IPS-20b (cell line): ENCODE measurements around the gene AGBL4.

Experiments used
- H3K27ac ChIP-seq: one replicate; pipeline ENCODE4 v1.5.1; 2013; ENCODE audit warnings: low read length
- H3K27me3 ChIP-seq: 2 replicates; pipeline ENCODE4 v1.6.1; 2013; ENCODE audit warnings: mild to moderate bottlenecking, low read length, inconsistent platforms; ENCODE audit not compliant: insufficient read depth
- H3K36me3 ChIP-seq: 2 replicates; pipeline ENCODE4 v1.6.1; 2013; ENCODE audit warnings: low read depth, mild to moderate bottlenecking, inconsistent platforms, low read length, moderate library complexity; ENCODE audit not compliant: insufficient read depth
- H3K4me1 ChIP-seq: 2 replicates; pipeline ENCODE4 v1.6.1; 2013; ENCODE audit warnings: mild to moderate bottlenecking, control low read depth, inconsistent platforms, low read length, moderate library complexity; ENCODE audit not compliant: insufficient read depth
- H3K4me3 ChIP-seq: 2 replicates; pipeline ENCODE4 v1.5.1; 2013; ENCODE audit warnings: mild to moderate bottlenecking, low read length, inconsistent platforms
- H3K9ac ChIP-seq: 2 replicates; pipeline ENCODE4 v1.6.1; 2013; ENCODE audit warnings: low read depth, mild to moderate bottlenecking, inconsistent platforms, low read length, moderate library complexity
- H3K9me3 ChIP-seq: 2 replicates; pipeline ENCODE4 v1.6.1; 2013; ENCODE audit warnings: mild to moderate bottlenecking, low read depth, low read length, inconsistent platforms; ENCODE audit not compliant: insufficient read depth

AGBL4 gene

DNA sequence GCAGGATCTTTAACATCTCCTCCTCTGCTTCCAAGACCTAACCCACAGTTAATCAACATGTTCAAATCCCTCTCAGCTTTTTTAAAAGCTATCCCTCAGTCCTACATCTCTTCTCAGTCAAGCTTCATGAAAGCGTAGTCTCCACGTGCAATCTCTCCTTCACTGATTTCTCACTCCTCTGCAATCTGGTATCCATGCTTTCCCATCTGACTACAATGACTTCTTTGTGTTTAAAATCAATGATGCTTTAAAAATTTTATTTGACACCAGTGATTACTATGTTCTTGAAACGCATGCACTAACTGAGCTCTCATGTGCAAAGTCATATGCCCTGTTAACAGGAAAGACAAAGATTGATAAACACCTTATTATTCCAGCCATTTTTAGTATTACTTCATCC is 1179.6 kb downstream of the AGBL4 start:
- no peaks in the 10 kb centered on the region for H3K36me3 ChIP-seq
- no peaks in the 10 kb centered on the region for H3K27me3 ChIP-seq
- no peak overlapping the region for H3K4me3 ChIP-seq
- no peak overlapping the region for H3K9ac ChIP-seq
- H3K4me1 ChIP-seq: no peaks in the 10 kb centered on the region; the same call in 1 of the 2 replicates
- H3K27ac ChIP-seq: no peak overlapping the region
- H3K9me3 ChIP-seq: no peaks in the 10 kb centered on the region

DNA sequence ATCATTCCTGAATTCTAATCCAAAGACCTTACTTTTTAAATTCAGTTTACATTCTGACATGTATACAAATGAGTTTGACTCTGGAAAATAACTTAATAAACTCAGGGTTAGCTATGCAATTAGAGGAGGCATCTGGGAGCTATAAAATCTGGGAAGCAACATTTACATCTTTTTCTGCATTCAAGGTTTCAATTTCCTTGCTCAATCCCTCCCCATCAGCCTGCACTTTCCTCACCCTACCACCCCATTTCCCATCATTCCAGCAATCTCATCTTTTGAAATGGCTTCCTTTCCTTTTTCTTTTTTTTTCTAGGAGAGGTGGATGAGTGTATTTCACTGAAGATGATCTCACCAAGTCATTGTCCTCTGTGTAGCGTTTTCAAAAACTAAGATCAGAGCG is 1181.8 kb downstream of the AGBL4 start:
- Histone ChIP-seq H3K36me3 (no peaks in the 10 kb centered on the region), H3K4me3 (no peak overlapping the region), H3K27me3 (no peaks in the 10 kb centered on the region), H3K4me1 (no peaks in the 10 kb centered on the region), H3K27ac (no peak overlapping the region), H3K9ac (no peak overlapping the region), H3K9me3 (no peaks in the 10 kb centered on the region)

DNA sequence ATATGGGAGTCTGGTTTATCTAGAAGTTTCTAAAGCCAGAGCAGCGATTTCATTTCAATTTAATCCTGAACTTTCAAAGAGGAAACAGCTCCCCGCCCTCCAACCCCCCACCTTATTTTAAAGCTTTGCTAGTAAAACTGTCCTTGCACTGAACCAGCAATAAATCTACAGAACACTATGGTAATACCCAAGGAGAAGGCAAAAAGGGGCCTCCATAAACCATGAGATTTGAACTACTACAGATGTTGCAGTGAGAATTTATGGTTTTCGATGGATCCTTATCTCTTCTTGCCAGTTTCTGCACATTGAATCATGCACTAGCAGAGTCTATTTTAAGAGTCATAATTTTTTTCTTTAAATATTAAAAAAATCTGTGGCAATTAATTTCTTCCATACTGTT is 1182.3 kb downstream of the AGBL4 start:
- no peaks in the 10 kb centered on the region for H3K36me3 ChIP-seq
- H3K4me3 ChIP-seq: no peak overlapping the region
- H3K9ac ChIP-seq: no peak overlapping the region
- H3K4me1 ChIP-seq: no peaks in the 10 kb centered on the region
- H3K9me3 ChIP-seq: no peaks in the 10 kb centered on the region
- H3K27ac ChIP-seq: no peak overlapping the region
- no peaks in the 10 kb centered on the region for H3K27me3 ChIP-seq

DNA sequence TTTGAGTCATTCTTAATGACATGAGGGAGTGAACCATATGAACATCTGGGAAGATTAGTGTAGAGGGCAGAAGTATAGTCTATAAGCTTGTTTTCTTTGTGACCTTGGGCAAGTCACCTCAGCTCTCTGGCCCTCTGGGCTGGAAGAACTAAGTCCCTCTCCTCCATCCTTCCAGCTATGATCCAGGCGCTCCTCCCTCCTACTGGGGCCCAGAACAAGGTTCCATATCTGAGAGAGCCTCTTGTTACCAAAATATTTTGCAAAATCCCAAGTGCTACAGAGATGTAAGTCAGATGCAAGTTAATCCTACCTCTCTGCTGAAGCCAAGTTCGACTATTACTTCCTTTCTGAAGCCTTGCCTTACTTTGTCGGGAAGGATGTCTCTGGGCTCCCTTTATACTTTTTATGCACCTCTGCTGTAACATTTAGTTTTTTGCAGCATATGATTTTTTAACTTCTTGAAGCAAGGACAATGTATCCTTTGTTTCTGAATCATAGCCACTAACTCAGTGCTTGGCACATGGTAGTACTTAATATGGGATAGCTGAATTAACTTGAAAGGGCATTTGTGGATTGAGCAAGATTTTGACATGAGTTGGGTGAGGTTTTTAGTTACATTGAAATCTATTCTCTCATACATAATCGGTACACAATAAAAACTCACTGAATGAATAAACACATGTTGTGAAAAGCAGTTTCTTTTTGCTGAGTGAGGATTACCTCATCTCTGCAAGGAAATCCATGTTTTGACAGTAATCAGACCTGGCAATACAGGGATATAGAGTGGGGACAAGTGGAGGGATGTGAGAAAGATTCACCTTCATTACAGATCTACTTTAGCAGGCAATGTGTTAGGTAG is 1192.4 kb downstream of the AGBL4 start:
- no peaks in the 10 kb centered on the region for H3K4me1 ChIP-seq
- H3K36me3 ChIP-seq: no peaks in the 10 kb centered on the region
- no peak overlapping the region for H3K4me3 ChIP-seq
- H3K9me3 ChIP-seq: no peaks in the 10 kb centered on the region
- no peak overlapping the region for H3K27ac ChIP-seq
- no peaks in the 10 kb centered on the region for H3K27me3 ChIP-seq
- H3K9ac ChIP-seq: no peak overlapping the region

DNA sequence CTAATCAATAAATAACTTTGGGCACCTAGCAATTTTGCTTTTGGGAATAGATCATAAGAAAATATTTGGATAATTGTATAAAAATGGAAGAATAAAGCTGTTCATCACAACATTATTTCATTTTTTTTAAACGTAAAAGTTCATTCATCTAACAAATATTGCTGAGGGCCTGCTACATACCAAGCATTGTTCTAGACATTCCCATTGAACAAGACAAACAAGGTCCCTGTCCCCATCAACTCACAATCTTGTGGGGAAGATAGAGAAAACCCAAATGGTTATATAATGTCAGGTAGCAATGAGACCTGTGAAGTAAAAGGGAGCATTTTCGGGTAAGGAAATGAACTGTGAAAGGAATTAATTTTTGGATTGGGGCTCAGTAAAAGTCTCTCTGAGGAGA is 1193.0 kb downstream of the AGBL4 start:
- no peak overlapping the region for H3K4me3 ChIP-seq
- H3K36me3 ChIP-seq: no peaks in the 10 kb centered on the region
- H3K27ac ChIP-seq: no peak overlapping the region
- H3K4me1 ChIP-seq: no peaks in the 10 kb centered on the region
- H3K9ac ChIP-seq: no peak overlapping the region
- no peaks in the 10 kb centered on the region for H3K27me3 ChIP-seq
- no peaks in the 10 kb centered on the region for H3K9me3 ChIP-seq

DNA sequence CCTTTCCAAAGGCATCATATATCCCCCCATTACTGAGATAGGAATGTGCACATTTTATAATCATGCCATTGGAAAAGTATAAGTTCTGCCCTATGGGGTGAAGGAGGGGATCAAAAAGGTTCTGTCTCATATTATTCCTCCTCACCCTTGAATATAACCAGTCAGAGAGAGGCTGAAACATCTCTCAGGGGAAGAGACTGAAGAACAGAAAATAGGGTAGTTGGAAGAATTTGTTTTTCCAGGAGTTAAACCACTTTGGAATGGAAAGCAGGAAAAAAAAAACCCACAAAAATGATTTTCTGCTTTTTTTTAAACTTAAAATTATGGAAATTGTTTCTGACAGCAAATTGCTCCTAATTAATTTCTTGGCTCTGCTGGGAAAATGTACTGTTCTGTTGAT is 1194.3 kb downstream of the AGBL4 start:
- Histone ChIP-seq H3K36me3 (no peaks in the 10 kb centered on the region), H3K27me3 (no peaks in the 10 kb centered on the region), H3K9me3 (no peaks in the 10 kb centered on the region), H3K27ac (no peak overlapping the region), H3K9ac (no peak overlapping the region), H3K4me1 (no peaks in the 10 kb centered on the region), H3K4me3 (no peak overlapping the region)

DNA sequence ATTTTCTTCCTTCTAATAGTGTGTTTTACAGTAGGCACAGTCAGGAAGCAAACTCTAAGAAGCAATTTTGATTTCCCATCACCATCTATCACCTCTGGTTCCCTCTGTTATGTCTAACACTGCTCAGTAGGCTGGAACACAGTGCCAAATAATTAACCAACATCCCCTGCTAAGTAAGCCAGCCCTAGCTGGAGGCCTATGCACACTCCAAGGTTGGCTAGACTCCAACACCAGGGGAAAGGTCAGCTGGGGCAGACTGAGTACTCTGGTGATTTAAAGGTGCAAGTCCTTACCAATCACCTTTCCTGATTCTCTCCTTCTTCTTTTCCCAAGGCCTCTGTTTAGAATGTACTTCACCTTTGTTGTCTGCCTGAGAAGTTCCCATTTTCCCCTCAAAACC is 1200.6 kb downstream of the AGBL4 start:
- Histone ChIP-seq H3K4me3 (no peak overlapping the region), H3K27ac (no peak overlapping the region), H3K4me1 (no peaks in the 10 kb centered on the region), H3K9me3 (no peaks in the 10 kb centered on the region), H3K9ac (no peak overlapping the region), H3K36me3 (no peaks in the 10 kb centered on the region), H3K27me3 (no peaks in the 10 kb centered on the region)

DNA sequence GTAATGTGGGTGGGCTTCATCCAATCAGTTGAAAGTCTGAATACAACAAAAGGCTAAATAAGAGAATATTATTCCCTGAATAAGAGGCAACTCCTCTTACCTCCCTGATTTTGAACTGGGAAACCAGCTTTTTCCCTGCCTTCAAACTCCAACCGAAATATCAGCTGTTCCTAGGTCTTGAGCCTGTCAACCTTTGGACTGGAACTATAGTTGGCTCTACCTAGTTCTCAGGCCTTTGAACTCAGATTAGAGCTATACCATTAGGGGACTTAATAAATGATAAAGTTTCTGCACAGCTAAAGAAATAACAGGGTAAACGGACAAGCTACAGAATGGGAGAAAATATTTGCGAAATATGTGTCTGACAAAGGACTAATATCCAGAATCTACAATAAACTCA is 1203.3 kb downstream of the AGBL4 start:
- no peak overlapping the region for H3K27ac ChIP-seq
- no peaks in the 10 kb centered on the region for H3K27me3 ChIP-seq
- no peaks in the 10 kb centered on the region for H3K4me1 ChIP-seq
- H3K36me3 ChIP-seq: no peaks in the 10 kb centered on the region
- H3K4me3 ChIP-seq: no peak overlapping the region
- H3K9ac ChIP-seq: no peak overlapping the region
- H3K9me3 ChIP-seq: no peaks in the 10 kb centered on the region

DNA sequence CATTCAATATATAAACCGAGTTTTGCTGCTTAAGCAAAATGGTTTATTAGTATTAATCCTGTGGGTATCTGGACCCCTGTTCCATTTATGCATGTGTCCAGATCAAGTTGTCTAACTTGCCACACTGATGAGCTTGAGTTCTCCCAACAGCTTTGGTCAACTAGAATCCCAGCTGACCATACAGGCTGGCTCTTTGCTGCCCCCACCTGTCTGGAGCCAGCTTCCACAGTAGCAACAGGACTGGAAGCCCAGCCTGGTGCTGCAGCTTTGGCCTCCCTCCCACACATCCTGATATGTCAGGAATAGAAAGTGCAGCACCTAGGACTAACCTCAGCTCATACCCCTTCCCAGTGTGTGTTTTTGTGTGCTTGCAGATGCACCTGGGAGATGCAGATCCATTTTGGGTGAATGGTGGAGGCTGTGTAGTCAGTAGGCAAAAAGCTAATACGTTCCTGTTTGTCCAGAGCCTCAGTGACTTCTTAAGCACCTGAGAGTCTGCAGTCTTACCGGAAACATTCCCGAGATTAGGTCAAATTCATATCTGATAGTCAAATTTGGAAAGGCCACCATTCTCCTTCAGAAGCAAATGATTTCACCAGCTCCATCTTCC is 1206.1 kb downstream of the AGBL4 start:
- no peak overlapping the region for H3K9ac ChIP-seq
- no peaks in the 10 kb centered on the region; the same call in 1 of the 2 replicates for H3K27me3 ChIP-seq

DNA sequence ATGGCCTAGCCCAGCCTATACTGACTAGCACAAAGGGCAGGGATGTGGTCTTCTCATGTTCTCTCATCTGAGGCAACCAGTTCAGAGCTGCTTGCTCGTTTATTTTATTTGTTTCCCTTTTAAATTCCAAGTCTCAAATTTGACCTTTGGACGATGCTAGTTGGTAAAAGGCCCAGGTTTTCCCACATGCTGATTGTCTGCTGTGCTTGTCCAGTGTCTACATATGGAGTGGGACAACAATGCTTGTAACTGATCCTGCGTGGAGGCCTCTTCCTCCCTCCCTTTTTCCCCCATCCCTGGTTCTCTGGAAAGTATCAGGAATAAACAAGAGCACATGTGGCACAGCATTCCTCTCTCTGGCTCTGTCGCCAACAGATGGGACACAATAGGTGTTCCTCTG is 1213.0 kb downstream of the AGBL4 start:
- no peaks in the 10 kb centered on the region; the same call in 1 of the 2 replicates for H3K27me3 ChIP-seq
- no peak overlapping the region for H3K9ac ChIP-seq
- no peaks in the 10 kb centered on the region; the same call in 1 of the 2 replicates for H3K4me1 ChIP-seq

More for the DNA sequence above, 1206.1 kb downstream of the AGBL4 start:
- no peaks in the 10 kb centered on the region for H3K36me3 ChIP-seq
- no peak overlapping the region for H3K4me3 ChIP-seq
- H3K9me3 ChIP-seq: no peaks in the 10 kb centered on the region
- no peaks in the 10 kb centered on the region for H3K4me1 ChIP-seq
- no peak overlapping the region for H3K27ac ChIP-seq

DNA sequence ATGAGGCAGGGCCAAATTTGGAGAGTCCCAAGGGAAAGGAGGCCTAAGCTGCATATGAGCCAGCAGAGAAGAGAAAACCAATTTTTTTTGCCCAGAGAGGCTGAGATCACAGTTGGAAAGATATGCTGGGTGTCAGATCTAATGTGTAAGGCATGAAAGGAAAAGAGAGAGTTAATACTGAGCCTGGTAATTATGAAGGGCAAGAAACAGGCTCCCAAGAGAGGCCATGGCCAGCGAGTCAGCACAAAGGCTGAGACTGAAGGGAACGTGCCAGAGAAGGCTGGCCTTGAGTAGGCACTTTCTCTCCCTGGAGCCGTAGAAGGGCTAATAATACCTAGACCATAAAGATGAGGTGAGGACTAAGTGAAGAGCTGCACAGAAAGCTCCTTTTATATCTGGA is 1215.3 kb downstream of the AGBL4 start:
- Histone ChIP-seq H3K27ac (no peak overlapping the region), H3K9ac (no peak overlapping the region), H3K27me3 (no peaks in the 10 kb centered on the region; the same call in 1 of the 2 replicates), H3K9me3 (no peaks in the 10 kb centered on the region), H3K36me3 (no peaks in the 10 kb centered on the region), H3K4me1 (no peaks in the 10 kb centered on the region; the same call in 1 of the 2 replicates), H3K4me3 (no peak overlapping the region)

More for the DNA sequence above, 1213.0 kb downstream of the AGBL4 start:
- no peaks in the 10 kb centered on the region for H3K36me3 ChIP-seq
- H3K9me3 ChIP-seq: no peaks in the 10 kb centered on the region
- no peak overlapping the region for H3K27ac ChIP-seq
- no peak overlapping the region for H3K4me3 ChIP-seq
